Mesenchymal stem cell (in vitro differentiated cells and primary cell): ENCODE data around the gene KCNH1.

Experiments used
- DNase-seq: peaks from one replicate; pipeline ENCODE4 v3.0.0-alpha.2; 2013
- H2AFZ ChIP-seq: one replicate; pipeline ENCODE4 v1.6.1; 2013; ENCODE audit warnings: low read depth, mild to moderate bottlenecking, control low read depth, inconsistent platforms, low read length, moderate library complexity
- H2AK5ac ChIP-seq: 2 replicates; pipeline ENCODE4 v1.6.1; 2013; ENCODE audit warnings: low read length, moderate library complexity, mild to moderate bottlenecking, inconsistent platforms; ENCODE audit not compliant: severe bottlenecking
- H2BK120ac ChIP-seq: one replicate; pipeline ENCODE4 v1.6.1; 2013; ENCODE audit warnings: low read depth, mild to moderate bottlenecking, inconsistent platforms, low read length, moderate library complexity
- H2BK12ac ChIP-seq, 2 experiments: one replicate each; pipeline ENCODE4 v1.6.1; 2013; ENCODE audit warnings: inconsistent platforms in 2 of 2, low read length in 2 of 2, mild to moderate bottlenecking in 2 of 2, moderate library complexity in 2 of 2, control low read depth in 1 of 2
- H2BK15ac ChIP-seq: one replicate; pipeline ENCODE4 v1.6.1; 2013; ENCODE audit warnings: mild to moderate bottlenecking, low read depth, inconsistent platforms; ENCODE audit not compliant: poor library complexity, severe bottlenecking
- H2BK5ac ChIP-seq: 2 replicates; pipeline ENCODE4 v1.6.1; 2013; ENCODE audit warnings: low read depth, mild to moderate bottlenecking, low read length, control low read depth, inconsistent platforms; ENCODE audit not compliant: poor library complexity, severe bottlenecking
- H3K14ac ChIP-seq, 2 experiments: one replicate each; pipeline ENCODE4 v1.6.1; 2013; ENCODE audit warnings: inconsistent platforms in 2 of 2, low read length in 2 of 2, control low read depth in 1 of 2, mild to moderate bottlenecking in 1 of 2, moderate library complexity in 1 of 2
- H3K18ac ChIP-seq, 2 experiments: one replicate each; pipeline ENCODE4 v1.6.1; 2013; ENCODE audit warnings: inconsistent platforms in 2 of 2, low read length in 2 of 2, control low read depth in 1 of 2, low read depth in 1 of 2, mild to moderate bottlenecking in 1 of 2
- H3K23ac ChIP-seq, 2 experiments: one replicate each; pipeline ENCODE4 v1.6.1; 2013; ENCODE audit warnings: inconsistent platforms in 2 of 2, low read length in 2 of 2, mild to moderate bottlenecking in 2 of 2, moderate library complexity in 2 of 2, control low read depth in 1 of 2
- H3K27ac ChIP-seq: 2 replicates; pipeline ENCODE4 v1.5.1; 2013; ENCODE audit warnings: mild to moderate bottlenecking, moderate library complexity, low read length, control low read depth, inconsistent platforms; ENCODE audit not compliant: poor library complexity, severe bottlenecking
- H3K27me3 ChIP-seq, 2 experiments: 2 replicates each; pipeline versions ENCODE4 v1.6.1 to v1.7.0; 2013; ENCODE audit warnings: low read length in 2 of 2, mild to moderate bottlenecking in 2 of 2, moderate library complexity in 2 of 2, control low read depth in 1 of 2, inconsistent platforms in 1 of 2; ENCODE audit not compliant: control insufficient read depth in 1 of 2, insufficient read depth in 1 of 2
- H3K36me3 ChIP-seq, 2 experiments: 2 replicates each; pipeline versions ENCODE4 v1.6.1 to v1.7.0; 2013; ENCODE audit warnings: low read length in 2 of 2, control low read depth in 1 of 2, inconsistent platforms in 1 of 2, low read depth in 1 of 2, mild to moderate bottlenecking in 1 of 2; ENCODE audit not compliant: insufficient read depth in 2 of 2, control insufficient read depth in 1 of 2
- H3K4ac ChIP-seq, 2 experiments: one replicate each; pipeline ENCODE4 v1.6.1; 2013; ENCODE audit warnings: inconsistent platforms in 2 of 2, low read length in 2 of 2, mild to moderate bottlenecking in 2 of 2, moderate library complexity in 2 of 2, control low read depth in 1 of 2, low read depth in 1 of 2
- H3K4me1 ChIP-seq: 2 replicates; pipeline ENCODE4 v1.6.1; 2013; ENCODE audit warnings: low read depth, low read length, control low read depth; ENCODE audit not compliant: control insufficient read depth, insufficient read depth
- H3K4me2 ChIP-seq: 2 replicates; pipeline ENCODE4 v1.6.1; 2013; ENCODE audit warnings: low read length, mild to moderate bottlenecking, inconsistent platforms; ENCODE audit not compliant: poor library complexity, severe bottlenecking
- H3K4me3 ChIP-seq, 2 experiments: 2 replicates each; pipeline versions ENCODE4 v1.5.1 to v1.7.0; 2013; ENCODE audit warnings: low read length in 2 of 2, mild to moderate bottlenecking in 2 of 2, control low read depth in 1 of 2, low read depth in 1 of 2; ENCODE audit not compliant: insufficient read depth in 1 of 2
- H3K79me1 ChIP-seq: replicated peaks from 2 replicates; pipeline ENCODE4 v1.6.1; 2013; ENCODE audit warnings: mild to moderate bottlenecking, control low read depth, low read length, inconsistent platforms; ENCODE audit not compliant: poor library complexity, severe bottlenecking
- H3K9ac ChIP-seq: 2 replicates; pipeline ENCODE4 v1.7.0; 2013; ENCODE audit warnings: mild to moderate bottlenecking, low read length, moderate library complexity
- H3K9me3 ChIP-seq: 2 replicates; pipeline ENCODE4 v1.7.0; 2013; ENCODE audit warnings: mild to moderate bottlenecking, low read length; ENCODE audit not compliant: control insufficient read depth
- H4K8ac ChIP-seq: one replicate; pipeline ENCODE4 v1.6.1; 2013; ENCODE audit warnings: inconsistent platforms, mild to moderate bottlenecking, low read length, moderate library complexity
- H4K91ac ChIP-seq: one replicate; pipeline ENCODE4 v1.6.1; 2013; ENCODE audit warnings: mild to moderate bottlenecking, low read length, inconsistent platforms
- WGBS: methylation state at CpG from one replicate; pipeline ENCODE4 v1.1.7; 2013; ENCODE audit warnings: mixed read lengths; 5-methylcytosine and 5-hydroxymethylcytosine counted together

The KCNH1 gene

GRCh38 chr1:211037095-211037494, 96.9 kb downstream of the KCNH1 start:
- no peak overlapping the region for H3K23ac ChIP-seq
- DNase-seq, result peak; percentile 94
- H2AK5ac ChIP-seq, result no peak overlapping the region
- no peak overlapping the region for H2BK12ac ChIP-seq
- H2BK15ac ChIP-seq, result no peak overlapping the region
- H3K79me1 ChIP-seq, result no peaks in the 10 kb centered on the region
- no peak overlapping the region for H2BK5ac ChIP-seq
- no peak overlapping the region for H3K4me3 ChIP-seq
- H2AFZ ChIP-seq, result no peak overlapping the region
- peak overlapping the region; percentile 87 for H3K27ac ChIP-seq
- H3K36me3 ChIP-seq, result peaks cover 0 to 5% of the 10 kb centered on the region in 2 experiments
- no peak overlapping the region for H4K8ac ChIP-seq
- H3K27me3 ChIP-seq, result no peaks in the 10 kb centered on the region
- H3K4ac ChIP-seq, result no peak overlapping the region
- WGBS, result 7% methylated on average over 1 of the region's 2 CpGs
- H3K4me1 ChIP-seq, result peaks cover 3% of the 10 kb centered on the region
- no peak overlapping the region for H3K4me2 ChIP-seq
- H2BK120ac ChIP-seq, result no peak overlapping the region
- no peak overlapping the region for H3K14ac ChIP-seq
- no peaks in the 10 kb centered on the region for H3K9me3 ChIP-seq
- H3K18ac ChIP-seq, result no peak overlapping the region
- no peak overlapping the region for H3K9ac ChIP-seq
- H4K91ac ChIP-seq, result no peak overlapping the region

- Histone ChIP-seq H3K4ac (peak overlapping the region in 1 of 2 experiments; percentile 9), H3K18ac (no peak overlapping the region), H3K36me3 (peaks cover 0 to 5% of the 10 kb centered on the region in 2 experiments), H3K23ac (no peak overlapping the region), H2AFZ (no peak overlapping the region), H3K4me1 (peaks cover 3% of the 10 kb centered on the region), H2BK12ac (peak overlapping the region in 1 of 2 experiments; percentile 92), H3K9me3 (no peaks in the 10 kb centered on the region), H3K4me2 (no peak overlapping the region), H3K27ac (peak overlapping the region; percentile 78), H4K8ac (no peak overlapping the region), H2BK15ac (no peak overlapping the region), H3K27me3 (no peaks in the 10 kb centered on the region), H3K4me3 (no peak overlapping the region), H2AK5ac (peak overlapping the region; percentile 59), H2BK5ac (peak overlapping the region; percentile 89), H2BK120ac (no peak overlapping the region), H3K79me1 (no peaks in the 10 kb centered on the region), H3K9ac (no peak overlapping the region), H3K14ac (no peak overlapping the region), H4K91ac (no peak overlapping the region)
- DNase-seq, result peak; percentile 22
- 100% methylated on average over 2 of the region's 3 CpGs for WGBS
Measured at GRCh38 chr1:211036381-211037060, 97.4 kb downstream of the KCNH1 start.

GRCh38 chr1:211035821-211036380, 98.0 kb downstream of the KCNH1 start:
- H3K9ac ChIP-seq, result no peak overlapping the region
- no peak overlapping the region for H2BK12ac ChIP-seq
- peak overlapping the region; percentile 83 for H2AK5ac ChIP-seq
- no peak overlapping the region for H2BK5ac ChIP-seq
- no peak overlapping the region for H3K4me3 ChIP-seq
- H3K18ac ChIP-seq, result no peak overlapping the region
- no peak overlapping the region for H4K91ac ChIP-seq
- H3K9me3 ChIP-seq, result no peaks in the 10 kb centered on the region
- H3K27me3 ChIP-seq, result no peaks in the 10 kb centered on the region
- no peak overlapping the region for H3K4ac ChIP-seq
- DNase-seq, result no peak
- H3K36me3 ChIP-seq, result peaks cover 0 to 5% of the 10 kb centered on the region in 2 experiments
- H2BK120ac ChIP-seq, result no peak overlapping the region
- H3K4me2 ChIP-seq, result no peak overlapping the region
- no peak overlapping the region for H4K8ac ChIP-seq
- no peak overlapping the region for H2BK15ac ChIP-seq
- H3K79me1 ChIP-seq, result no peaks in the 10 kb centered on the region
- no peak overlapping the region for H3K23ac ChIP-seq
- 95% methylated on average over 3 of the region's 3 CpGs for WGBS
- H2AFZ ChIP-seq, result no peak overlapping the region
- H3K4me1 ChIP-seq, result peaks cover 3% of the 10 kb centered on the region
- H3K14ac ChIP-seq, result no peak overlapping the region
- no peak overlapping the region for H3K27ac ChIP-seq

- peaks cover 0 to 2% of the 10 kb centered on the region in 2 experiments for H3K36me3 ChIP-seq
- WGBS, result no CpG with 5 or more reads among the region's 2 CpGs
- no peak overlapping the region for H2BK120ac ChIP-seq
- no peak overlapping the region for H3K4ac ChIP-seq
- no peak overlapping the region for H3K27ac ChIP-seq
- H3K14ac ChIP-seq, result no peak overlapping the region
- no peak overlapping the region for H3K23ac ChIP-seq
- peaks cover 3% of the 10 kb centered on the region for H3K4me1 ChIP-seq
- no peak overlapping the region for H4K91ac ChIP-seq
- no peaks in the 10 kb centered on the region for H3K9me3 ChIP-seq
- H2BK12ac ChIP-seq, result no peak overlapping the region
- no peak overlapping the region for H2AFZ ChIP-seq
- H2BK5ac ChIP-seq, result no peak overlapping the region
- no peak overlapping the region for H3K4me2 ChIP-seq
- H3K4me3 ChIP-seq, result no peak overlapping the region
- no peak overlapping the region for H3K9ac ChIP-seq
- H4K8ac ChIP-seq, result no peak overlapping the region
- DNase-seq, result no peak
- no peak overlapping the region for H3K18ac ChIP-seq
- no peaks in the 10 kb centered on the region for H3K79me1 ChIP-seq
- H2AK5ac ChIP-seq, result no peak overlapping the region
- no peak overlapping the region for H2BK15ac ChIP-seq
- H3K27me3 ChIP-seq, result no peaks in the 10 kb centered on the region
Measured at GRCh38 chr1:211033921-211034525, 99.9 kb downstream of the KCNH1 start.
